ENCODE data around the gene EPAS1. TPM values are rescaled to one million over a fixed set of nuclear protein-coding genes. Genes with fewer than 3 reads are reported as not detected.
A peak's percentile ranks its signal among the peaks of the same experiment; 100 is the strongest.

The EPAS1 gene
- total and polyA plus RNA-seq, 2 of the 13 experiments (the other 11 are each of a cell fraction or from before 2014, with no cell fraction given), result 47.1 to 182 TPM

DNA sequence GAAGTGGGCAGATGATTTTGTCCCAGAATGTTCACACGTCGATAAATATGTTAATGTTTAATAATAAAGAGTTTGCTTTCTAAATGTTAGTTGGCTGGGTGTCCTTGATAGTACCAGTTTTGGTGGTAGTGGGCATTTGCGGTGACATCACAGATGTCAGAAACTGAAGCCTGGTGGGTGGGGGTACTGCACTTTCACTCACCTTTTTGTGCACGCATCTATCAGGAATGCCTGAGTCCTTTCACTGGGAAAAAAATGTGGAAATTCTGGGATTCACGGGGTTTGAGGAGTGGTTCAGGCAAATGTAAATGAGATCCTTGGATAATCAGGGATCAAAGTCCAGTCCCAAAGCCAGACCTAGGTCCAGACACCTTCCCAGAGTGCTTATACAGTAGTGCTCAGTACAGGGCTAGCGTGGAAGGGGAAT lies 3.2 kb downstream of the EPAS1 start (continued):
- TF ChIP-seq ZNF276 (CRISPR knock-in tag; IDR thresholded peaks at IDR 0.05; ENCODE audit: low read depth) (no peak), ZNF598 (CRISPR knock-in tag; IDR thresholded peaks at IDR 0.05; ENCODE audit: borderline replicate concordance) (no peak), ZFP91 (CRISPR knock-in tag; IDR thresholded peaks at IDR 0.05; ENCODE audit: borderline replicate concordance) (no peak), EP300 (IDR thresholded peaks at IDR 0.05; ENCODE audit: low read depth in 2 of 2, low read length in 2 of 2) (0 out of 4 replicates have a peak, but pooled peaks of 1 of the 2 experiments have one; percentile 13), EP300 (CRISPR knock-in tag; IDR thresholded peaks at IDR 0.05; ENCODE audit: borderline replicate concordance) (no peak), PHB2 (IDR thresholded peaks at IDR 0.05; ENCODE audit: partially characterized antibody) (no peak), PPARG (CRISPR knock-in tag; conservative IDR thresholded peaks at IDR 0.05) (no peak), ZNF672 (CRISPR knock-in tag; IDR thresholded peaks at IDR 0.05) (no peak), MXI1 (IDR thresholded peaks at IDR 0.05; ENCODE audit: borderline replicate concordance, low read depth, low read length) (no peak; the same call in 2 of the 3 replicates), XBP1 (CRISPR knock-in tag; IDR thresholded peaks at IDR 0.05) (no peak), IKZF1 (IDR thresholded peaks at IDR 0.05) (no peak), ZSCAN9 (CRISPR knock-in tag; IDR thresholded peaks at IDR 0.05; ENCODE audit: borderline replicate concordance) (0 out of 2 replicates have a peak, but pooled peaks have one; percentile 57)
- TF ChIP-seq, protein P1, sequence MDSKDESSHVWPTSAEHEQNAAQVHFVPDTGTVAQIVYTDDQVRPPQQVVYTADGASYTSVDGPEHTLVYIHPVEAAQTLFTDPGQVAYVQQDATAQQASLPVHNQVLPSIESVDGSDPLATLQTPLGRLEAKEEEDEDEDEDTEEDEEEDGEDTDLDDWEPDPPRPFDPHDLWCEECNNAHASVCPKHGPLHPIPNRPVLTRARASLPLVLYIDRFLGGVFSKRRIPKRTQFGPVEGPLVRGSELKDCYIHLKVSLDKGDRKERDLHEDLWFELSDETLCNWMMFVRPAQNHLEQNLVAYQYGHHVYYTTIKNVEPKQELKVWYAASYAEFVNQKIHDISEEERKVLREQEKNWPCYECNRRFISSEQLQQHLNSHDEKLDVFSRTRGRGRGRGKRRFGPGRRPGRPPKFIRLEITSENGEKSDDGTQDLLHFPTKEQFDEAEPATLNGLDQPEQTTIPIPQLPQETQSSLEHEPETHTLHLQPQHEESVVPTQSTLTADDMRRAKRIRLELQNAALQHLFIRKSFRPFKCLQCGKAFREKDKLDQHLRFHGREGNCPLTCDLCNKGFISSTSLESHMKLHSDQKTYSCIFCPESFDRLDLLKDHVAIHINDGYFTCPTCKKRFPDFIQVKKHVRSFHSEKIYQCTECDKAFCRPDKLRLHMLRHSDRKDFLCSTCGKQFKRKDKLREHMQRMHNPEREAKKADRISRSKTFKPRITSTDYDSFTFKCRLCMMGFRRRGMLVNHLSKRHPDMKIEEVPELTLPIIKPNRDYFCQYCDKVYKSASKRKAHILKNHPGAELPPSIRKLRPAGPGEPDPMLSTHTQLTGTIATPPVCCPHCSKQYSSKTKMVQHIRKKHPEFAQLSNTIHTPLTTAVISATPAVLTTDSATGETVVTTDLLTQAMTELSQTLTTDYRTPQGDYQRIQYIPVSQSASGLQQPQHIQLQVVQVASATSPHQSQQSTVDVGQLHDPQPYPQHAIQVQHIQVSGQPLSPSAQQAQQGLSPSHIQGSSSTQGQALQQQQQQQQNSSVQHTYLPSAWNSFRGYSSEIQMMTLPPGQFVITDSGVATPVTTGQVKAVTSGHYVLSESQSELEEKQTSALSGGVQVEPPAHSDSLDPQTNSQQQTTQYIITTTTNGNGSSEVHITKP (CRISPR knock-in tag; IDR thresholded peaks at IDR 0.05; ENCODE audit: low read depth), result no peak
- TF ChIP-seq, protein P2, sequence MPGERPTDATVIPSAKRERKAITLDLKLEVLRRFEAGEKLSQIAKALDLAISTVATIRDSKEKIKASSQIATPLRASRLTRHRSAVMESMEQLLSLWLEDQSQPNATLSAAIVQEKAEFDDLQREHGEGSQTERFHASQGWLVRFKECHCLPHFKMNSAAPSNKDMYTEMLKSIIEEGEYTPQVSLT (CRISPR knock-in tag; IDR thresholded peaks at IDR 0.05; ENCODE audit: borderline replicate concordance, low read depth), result no peak
- TF ChIP-seq, protein P3, sequence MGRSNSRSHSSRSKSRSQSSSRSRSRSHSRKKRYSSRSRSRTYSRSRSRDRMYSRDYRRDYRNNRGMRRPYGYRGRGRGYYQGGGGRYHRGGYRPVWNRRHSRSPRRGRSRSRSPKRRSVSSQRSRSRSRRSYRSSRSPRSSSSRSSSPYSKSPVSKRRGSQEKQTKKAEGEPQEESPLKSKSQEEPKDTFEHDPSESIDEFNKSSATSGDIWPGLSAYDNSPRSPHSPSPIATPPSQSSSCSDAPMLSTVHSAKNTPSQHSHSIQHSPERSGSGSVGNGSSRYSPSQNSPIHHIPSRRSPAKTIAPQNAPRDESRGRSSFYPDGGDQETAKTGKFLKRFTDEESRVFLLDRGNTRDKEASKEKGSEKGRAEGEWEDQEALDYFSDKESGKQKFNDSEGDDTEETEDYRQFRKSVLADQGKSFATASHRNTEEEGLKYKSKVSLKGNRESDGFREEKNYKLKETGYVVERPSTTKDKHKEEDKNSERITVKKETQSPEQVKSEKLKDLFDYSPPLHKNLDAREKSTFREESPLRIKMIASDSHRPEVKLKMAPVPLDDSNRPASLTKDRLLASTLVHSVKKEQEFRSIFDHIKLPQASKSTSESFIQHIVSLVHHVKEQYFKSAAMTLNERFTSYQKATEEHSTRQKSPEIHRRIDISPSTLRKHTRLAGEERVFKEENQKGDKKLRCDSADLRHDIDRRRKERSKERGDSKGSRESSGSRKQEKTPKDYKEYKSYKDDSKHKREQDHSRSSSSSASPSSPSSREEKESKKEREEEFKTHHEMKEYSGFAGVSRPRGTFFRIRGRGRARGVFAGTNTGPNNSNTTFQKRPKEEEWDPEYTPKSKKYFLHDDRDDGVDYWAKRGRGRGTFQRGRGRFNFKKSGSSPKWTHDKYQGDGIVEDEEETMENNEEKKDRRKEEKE (IDR thresholded peaks at IDR 0.05), result no peak
- TF ChIP-seq, protein P4, sequence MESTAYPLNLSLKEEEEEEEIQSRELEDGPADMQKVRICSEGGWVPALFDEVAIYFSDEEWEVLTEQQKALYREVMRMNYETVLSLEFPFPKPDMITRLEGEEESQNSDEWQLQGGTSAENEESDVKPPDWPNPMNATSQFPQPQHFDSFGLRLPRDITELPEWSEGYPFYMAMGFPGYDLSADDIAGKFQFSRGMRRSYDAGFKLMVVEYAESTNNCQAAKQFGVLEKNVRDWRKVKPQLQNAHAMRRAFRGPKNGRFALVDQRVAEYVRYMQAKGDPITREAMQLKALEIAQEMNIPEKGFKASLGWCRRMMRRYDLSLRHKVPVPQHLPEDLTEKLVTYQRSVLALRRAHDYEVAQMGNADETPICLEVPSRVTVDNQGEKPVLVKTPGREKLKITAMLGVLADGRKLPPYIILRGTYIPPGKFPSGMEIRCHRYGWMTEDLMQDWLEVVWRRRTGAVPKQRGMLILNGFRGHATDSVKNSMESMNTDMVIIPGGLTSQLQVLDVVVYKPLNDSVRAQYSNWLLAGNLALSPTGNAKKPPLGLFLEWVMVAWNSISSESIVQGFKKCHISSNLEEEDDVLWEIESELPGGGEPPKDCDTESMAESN (CRISPR knock-in tag; conservative IDR thresholded peaks at IDR 0.05), result no peak
